Sigmoid colon (tissue), 7 donors: Measurements from ENCODE around the gene SMG9. TPM values are rescaled to one million over a fixed set of nuclear protein-coding genes. Genes with fewer than 3 reads are reported as not detected.

Experiments
- DNase-seq: peaks from one replicate; pipeline ENCODE4 v3.0.0-alpha.2; 2019
- H3K27ac ChIP-seq, 4 donors: fragments of 200-600 bp; sonication (generic); one replicate each; pipeline ENCODE4 v1.5.1; 2016 to 2019; ENCODE audit warnings: mild to moderate bottlenecking in 1 of 4
- H3K27me3 ChIP-seq, 3 donors: fragments of 200-600 bp; sonication (generic); one replicate each; pipeline ENCODE4 v1.5.1; 2019; ENCODE audit warnings: mild to moderate bottlenecking in 1 of 3
- H3K36me3 ChIP-seq, 4 donors: fragments of 200-600 bp; sonication (generic); one replicate each; pipeline ENCODE4 v1.5.1; 2016 to 2019
- H3K4me1 ChIP-seq, 4 donors: fragments of 200-600 bp; sonication (generic); one replicate each; pipeline ENCODE4 v1.5.1; 2017 to 2019
- H3K4me3 ChIP-seq, 4 donors: fragments of 200-600 bp; sonication (generic); one replicate each; pipeline ENCODE4 v1.5.1; 2017 to 2019; ENCODE audit warnings: mild to moderate bottlenecking in 2 of 4, moderate library complexity in 1 of 4
- H3K9me3 ChIP-seq, 4 donors: fragments of 200-600 bp in 3 of 4; sonication (generic) in 3 of 4; one replicate each; pipeline versions ENCODE4 v1.5.1 to v1.6.1; 2013 to 2019
- EP300 ChIP-seq, 4 donors: sonication (generic); formaldehyde crosslinking; IDR thresholded peaks; one replicate each; pipeline ENCODE4 v1.6.1; 2017; ENCODE audit warnings: antibody characterized with exemption in 4 of 4
- POLR2A ChIP-seq, 2 donors: fragments of 450-650 bp; IDR thresholded peaks; one replicate each; pipeline ENCODE4 v1.6.1; 2016; ENCODE audit warnings: antibody characterized with exemption in 2 of 2, mild to moderate bottlenecking in 2 of 2, moderate library complexity in 2 of 2
- POLR2AphosphoS5 ChIP-seq, 4 donors: sonication (generic); formaldehyde crosslinking; IDR thresholded peaks; one replicate each; pipeline ENCODE4 v1.6.1; 2017; ENCODE audit warnings: antibody characterized with exemption in 4 of 4
- WGBS, 2 donors: extraction: QIAGEN DNeasy Blood & Tissue Kit; methylation state at CpG; one replicate each; pipeline ENCODE4 v1.1.7; 2013; 5-methylcytosine and 5-hydroxymethylcytosine counted together
- intact Hi-C: fragments of 100-400 bp; cut with DNase I; formaldehyde crosslinking; loops from one replicate; pipeline ENCODE4 v1.15.1; 2023
- polyA plus RNA-seq, 3 donors: library from polyadenylated mRNA; stranded (reverse); fragments of 200-250 nt; gene quantifications; one replicate each; pipeline ENCODE4 v1.2.3, GENCODE V29; 2013
- total RNA-seq, 4 donors: library from RNA; depleted of rRNA; stranded (reverse); fragments of >200 nt; gene quantifications; one replicate each; pipeline ENCODE4 v1.1.0, GENCODE V29; 2016
- TF ChIP-seq, protein P1 (sequence below), 4 experiments: fragments of 450-650 bp in 3 of 4; fragments of 200-600 bp in 1 of 4; IDR thresholded peaks; one replicate each; pipeline ENCODE4 v1.5.1; 2016 to 2019; ENCODE audit warnings: antibody characterized with exemption in 4 of 4, mild to moderate bottlenecking in 3 of 4, moderate library complexity in 2 of 4
- donor health status: healthy with polysubstance abuse.
- donor health status: Bipolar disorder and iron deficiency.
- donor health status: healthy.

The SMG9 gene, protein sequence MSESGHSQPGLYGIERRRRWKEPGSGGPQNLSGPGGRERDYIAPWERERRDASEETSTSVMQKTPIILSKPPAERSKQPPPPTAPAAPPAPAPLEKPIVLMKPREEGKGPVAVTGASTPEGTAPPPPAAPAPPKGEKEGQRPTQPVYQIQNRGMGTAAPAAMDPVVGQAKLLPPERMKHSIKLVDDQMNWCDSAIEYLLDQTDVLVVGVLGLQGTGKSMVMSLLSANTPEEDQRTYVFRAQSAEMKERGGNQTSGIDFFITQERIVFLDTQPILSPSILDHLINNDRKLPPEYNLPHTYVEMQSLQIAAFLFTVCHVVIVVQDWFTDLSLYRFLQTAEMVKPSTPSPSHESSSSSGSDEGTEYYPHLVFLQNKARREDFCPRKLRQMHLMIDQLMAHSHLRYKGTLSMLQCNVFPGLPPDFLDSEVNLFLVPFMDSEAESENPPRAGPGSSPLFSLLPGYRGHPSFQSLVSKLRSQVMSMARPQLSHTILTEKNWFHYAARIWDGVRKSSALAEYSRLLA
- total RNA-seq (10 to 100 TPM in 3 of 4 donors, 1 to 10 TPM in 1; 5.6 to 25.2 (median 13.8) TPM), polyA plus RNA-seq (10 to 100 TPM in 1 of 3 donors, 1 to 10 TPM in 2; 6.2 to 36.5 (median 8.4) TPM)

DNA sequence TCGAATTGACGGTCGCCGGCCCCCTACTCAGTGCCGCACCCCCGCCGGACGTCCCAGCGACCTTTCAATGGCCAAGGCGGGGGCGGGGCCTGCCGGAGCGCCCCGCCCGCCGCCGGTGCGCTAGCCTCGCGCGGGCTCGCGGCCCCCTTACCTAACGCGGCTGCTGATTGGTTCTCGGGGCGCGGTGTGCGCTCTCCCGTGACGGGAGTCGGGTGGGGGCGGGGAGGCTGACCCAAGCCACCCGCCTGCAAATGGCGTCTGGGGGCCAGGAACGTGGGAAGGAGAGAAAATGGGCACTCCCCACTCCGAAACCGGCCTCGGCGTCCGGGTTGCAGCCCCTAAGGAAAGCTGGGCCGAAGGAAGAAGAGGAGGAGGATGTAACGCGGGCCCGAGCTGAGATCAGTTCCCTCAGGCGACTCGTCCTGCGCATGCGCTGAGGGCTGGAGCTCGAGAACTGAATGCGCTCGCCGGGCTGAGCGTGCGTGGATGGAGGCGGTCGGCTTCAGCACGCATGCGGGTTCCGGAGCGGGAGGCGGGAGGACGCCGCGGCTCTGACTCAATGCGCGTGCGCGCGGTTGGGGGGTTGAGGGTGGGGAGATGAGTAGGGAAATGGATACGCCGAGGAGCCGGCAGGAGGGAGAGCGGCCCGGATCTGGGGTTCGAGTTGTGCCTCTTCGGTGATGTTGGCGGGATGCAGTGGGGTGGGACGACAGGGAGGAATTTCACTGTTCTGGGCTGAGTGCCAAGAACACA, at the start of gene SMG9:
Gene SMG9, minus strand, starts transcription at position 460 of the 753 bp plus-strand sequence. CDS start 4,221 bp downstream, outside the sequence.
- TF ChIP-seq POLR2A (IDR thresholded peaks at IDR 0.05) = peak; percentile 34 to 76
- TF ChIP-seq, protein P1, sequence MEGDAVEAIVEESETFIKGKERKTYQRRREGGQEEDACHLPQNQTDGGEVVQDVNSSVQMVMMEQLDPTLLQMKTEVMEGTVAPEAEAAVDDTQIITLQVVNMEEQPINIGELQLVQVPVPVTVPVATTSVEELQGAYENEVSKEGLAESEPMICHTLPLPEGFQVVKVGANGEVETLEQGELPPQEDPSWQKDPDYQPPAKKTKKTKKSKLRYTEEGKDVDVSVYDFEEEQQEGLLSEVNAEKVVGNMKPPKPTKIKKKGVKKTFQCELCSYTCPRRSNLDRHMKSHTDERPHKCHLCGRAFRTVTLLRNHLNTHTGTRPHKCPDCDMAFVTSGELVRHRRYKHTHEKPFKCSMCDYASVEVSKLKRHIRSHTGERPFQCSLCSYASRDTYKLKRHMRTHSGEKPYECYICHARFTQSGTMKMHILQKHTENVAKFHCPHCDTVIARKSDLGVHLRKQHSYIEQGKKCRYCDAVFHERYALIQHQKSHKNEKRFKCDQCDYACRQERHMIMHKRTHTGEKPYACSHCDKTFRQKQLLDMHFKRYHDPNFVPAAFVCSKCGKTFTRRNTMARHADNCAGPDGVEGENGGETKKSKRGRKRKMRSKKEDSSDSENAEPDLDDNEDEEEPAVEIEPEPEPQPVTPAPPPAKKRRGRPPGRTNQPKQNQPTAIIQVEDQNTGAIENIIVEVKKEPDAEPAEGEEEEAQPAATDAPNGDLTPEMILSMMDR (IDR thresholded peaks at IDR 0.05) = no peak
- TF ChIP-seq POLR2AphosphoS5 (IDR thresholded peaks at IDR 0.05) = peak; percentile 86 to 90 (median 88)
- peak within 1 kb of the TSS; percentile 67 to 78 (median 73) for H3K4me3 ChIP-seq
- no peaks in the 10 kb centered on the region for H3K27me3 ChIP-seq
- DNase-seq = peak; percentile 99
- H3K36me3 ChIP-seq = peaks cover under 1 to 10% (median 8%) of the 10 kb centered on the region in 4 donors
- no peaks in the 10 kb centered on the region for H3K9me3 ChIP-seq
- peak within 1 kb of the TSS; percentile 98 to 99 (median 99) for H3K27ac ChIP-seq
- H3K4me1 ChIP-seq = peaks cover 0 to 41% (median 28%) of the 10 kb centered on the region in 4 donors
- WGBS, 2 donors = 0 to 1% methylated on average over 79 of the region's 79 CpGs
- intact Hi-C loops = loop anchor here (2.0 kb wide), 1 partner anchor 86 kb away; no protein-coding TSS in a partner anchor

DNA sequence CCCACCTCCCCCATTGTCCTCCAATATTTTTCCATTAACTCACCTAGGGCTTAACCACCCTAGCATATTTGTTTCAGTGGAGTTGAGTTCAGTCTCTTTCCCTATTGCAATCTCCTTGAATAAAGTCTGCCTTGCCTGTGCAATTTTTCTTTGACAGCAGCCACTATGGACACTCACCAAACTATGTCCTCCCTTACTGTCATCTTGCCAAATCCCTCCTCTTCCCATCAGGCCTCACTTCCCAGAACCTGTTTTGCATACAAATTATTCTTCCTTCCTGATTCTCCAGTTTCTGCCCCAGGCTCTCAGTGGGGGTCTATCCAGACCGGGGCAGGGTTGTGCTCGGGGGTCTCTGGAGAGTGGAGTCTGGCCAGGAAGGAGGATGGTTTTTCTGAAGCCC, 49.7 kb upstream of the SMG9 start:
- no peak for DNase-seq
- no peaks in the 10 kb centered on the region for H3K9me3 ChIP-seq
- H3K36me3 ChIP-seq = no peaks in the 10 kb centered on the region
- no peaks in the 10 kb centered on the region for H3K4me1 ChIP-seq
- intact Hi-C loops = no loop called here
- WGBS, 2 donors = 69 to 78% methylated on average over 2 of the region's 2 CpGs
- peaks cover 0 to 13% (median 0%) of the 10 kb centered on the region in 3 donors for H3K27me3 ChIP-seq
- no peak for TF ChIP-seq EP300 (IDR thresholded peaks at IDR 0.05)
- no peak for TF ChIP-seq POLR2A (IDR thresholded peaks at IDR 0.05)
- no peak for TF ChIP-seq POLR2AphosphoS5 (IDR thresholded peaks at IDR 0.05)
- TF ChIP-seq, protein P1 (IDR thresholded peaks at IDR 0.05) = no peak
- H3K27ac ChIP-seq = no peak overlapping the region
- H3K4me3 ChIP-seq = no peak overlapping the region

DNA sequence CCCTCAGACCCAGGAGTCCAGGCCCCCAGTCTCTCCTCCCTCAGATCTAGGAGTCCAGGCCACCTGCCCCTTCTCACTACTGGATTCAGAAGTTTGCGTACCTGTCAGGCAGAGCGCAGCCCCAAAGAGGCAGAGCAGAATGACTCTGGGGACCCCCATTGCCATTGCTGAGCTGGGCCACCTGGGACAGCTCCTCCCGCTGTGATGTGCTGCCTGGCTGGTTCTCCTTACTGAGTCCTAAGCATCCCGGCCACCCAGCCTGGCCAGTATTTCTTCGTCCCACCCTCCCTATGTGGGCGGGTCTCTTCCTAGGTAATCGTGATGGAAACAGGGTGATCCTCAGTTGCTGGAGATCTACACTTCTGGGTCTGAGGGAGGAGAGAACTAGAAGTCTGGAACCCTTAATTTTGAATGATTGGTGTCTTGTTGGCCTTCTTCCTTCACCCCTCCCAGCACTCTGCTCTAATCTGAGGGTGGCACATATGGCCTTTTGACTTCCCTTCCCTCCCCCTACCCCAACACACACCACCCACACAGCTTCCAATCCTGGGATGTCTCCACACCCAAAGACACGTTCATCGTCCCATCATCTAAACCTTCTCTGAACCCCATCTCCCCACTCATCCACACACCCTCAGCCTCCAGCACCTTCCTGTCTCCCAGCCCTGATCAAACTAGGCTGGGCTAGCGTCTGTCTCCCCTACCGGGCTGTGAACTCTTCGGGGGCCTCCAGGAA, 47.6 kb upstream of the SMG9 start, which contains the start of gene LYPD5:
Gene LYPD5, minus strand, starts transcription at position 232 of the 736 bp plus-strand sequence. Its CDS starts 67 bp downstream, at position 165.
- Histone ChIP-seq H3K9me3 (no peaks in the 10 kb centered on the region), H3K4me1 (peaks cover 0 to 13% (median 11%) of the 10 kb centered on the region in 4 donors), H3K36me3 (no peaks in the 10 kb centered on the region), H3K4me3 (no peak within 1 kb of the TSS), H3K27ac (no peak within 1 kb of the TSS), H3K27me3 (peaks cover 8 to 28% (median 15%) of the 10 kb centered on the region in 3 donors)
- 67 to 73% methylated on average over 12 of the region's 12 CpGs for WGBS, 2 donors
- TF ChIP-seq, protein P1 (IDR thresholded peaks at IDR 0.05) = no peak
- no peak for TF ChIP-seq POLR2A (IDR thresholded peaks at IDR 0.05)
- TF ChIP-seq POLR2AphosphoS5 (IDR thresholded peaks at IDR 0.05) = no peak
- TF ChIP-seq EP300 (IDR thresholded peaks at IDR 0.05) = no peak
- intact Hi-C loops = no loop called here
- DNase-seq = no peak

DNA sequence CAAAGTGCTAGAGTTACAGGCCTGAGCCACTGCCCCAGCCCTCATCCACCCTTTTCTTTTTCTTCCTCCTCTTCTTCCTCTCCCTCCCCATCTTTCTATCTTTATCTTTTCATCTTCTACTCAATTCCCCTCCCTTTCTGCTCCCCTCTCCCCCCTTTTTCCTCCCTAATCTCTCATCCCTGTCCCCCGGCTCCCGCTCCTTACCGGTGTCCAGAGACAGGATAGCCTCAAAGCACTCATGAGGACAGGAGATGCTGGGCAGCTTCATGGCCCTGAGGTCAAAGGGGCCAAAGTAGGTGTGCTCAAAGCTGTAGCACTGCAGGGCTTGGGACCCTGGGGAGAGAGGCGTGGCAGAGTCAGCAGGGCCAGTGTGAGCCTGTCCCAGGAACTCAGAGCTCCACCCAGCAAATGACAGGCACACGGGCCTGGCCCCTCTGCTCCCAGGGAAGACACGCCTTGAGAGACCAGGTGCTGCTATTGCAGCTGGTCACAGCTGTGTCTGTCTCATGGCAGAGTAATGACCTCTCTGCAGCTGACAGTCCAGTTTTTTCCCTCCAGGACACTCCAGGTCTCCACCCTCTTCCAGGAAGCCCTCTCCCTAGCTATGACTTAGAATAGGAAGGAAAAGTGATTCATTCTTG, 44.9 kb upstream of the SMG9 start:
- intact Hi-C loops = no loop called here
- WGBS, 2 donors = 45 to 63% methylated on average over 6 of the region's 6 CpGs
- Histone ChIP-seq H3K27me3 (peaks cover 8 to 46% (median 28%) of the 10 kb centered on the region in 3 donors), H3K27ac (no peak overlapping the region), H3K36me3 (no peaks in the 10 kb centered on the region), H3K9me3 (peaks cover 0 to 1% (median 0%) of the 10 kb centered on the region in 4 donors), H3K4me3 (no peak overlapping the region), H3K4me1 (peaks cover 0 to 13% (median 11%) of the 10 kb centered on the region in 4 donors)
- TF ChIP-seq, protein P1 (IDR thresholded peaks at IDR 0.05) = no peak
- TF ChIP-seq EP300 (IDR thresholded peaks at IDR 0.05) (no peak), POLR2AphosphoS5 (IDR thresholded peaks at IDR 0.05) (peak in 1 of 4 donors; percentile 34)
- no peak for DNase-seq
